ENCODE results near the gene CGB3. TPM values are rescaled to one million over a fixed set of nuclear protein-coding genes. Genes with fewer than 3 reads are reported as not detected.

The CGB3 gene
- total and polyA plus RNA-seq, 10 of the 15 experiments (the other 5 are each of a cell fraction or from before 2014, with no cell fraction given), result not detected

DNA sequence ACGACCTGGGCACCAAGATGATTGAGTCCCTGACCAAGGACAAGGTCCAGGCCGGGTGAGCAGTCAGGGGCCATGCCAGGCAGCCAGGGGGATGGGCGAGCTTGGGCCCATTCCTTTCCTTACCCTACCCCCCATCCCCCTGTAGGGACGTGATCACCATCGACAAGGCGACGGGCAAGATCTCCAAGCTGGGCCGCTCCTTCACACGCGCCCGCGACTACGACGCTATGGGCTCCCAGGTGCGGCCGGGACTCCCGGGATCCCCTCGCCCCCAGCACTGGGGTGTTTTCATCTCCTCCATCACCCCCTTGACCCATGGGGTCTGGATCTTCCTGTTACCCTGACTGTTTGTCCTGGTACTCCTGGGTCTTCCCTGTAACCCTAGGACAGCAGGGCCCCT, 14.3 kb downstream of the CGB3 start:
- CTCF ChIA-PET, result interaction anchor here (0.6 to 3.2 kb wide), 2 partner anchors 11 to 316 kb away, joined by 3 to 16 read pairs; no protein-coding TSS in a partner anchor
- TF ChIP-seq MEF2B (IDR thresholded peaks at IDR 0.05; ENCODE audit: partially characterized antibody, poor library complexity, severe bottlenecking) (no peak), TCF12 (IDR thresholded peaks at IDR 0.05; ENCODE audit: low read depth, low read length) (no peak), ZNF384 (IDR thresholded peaks at IDR 0.05; ENCODE audit: borderline replicate concordance, low read depth, low read length) (no peak), POU2F2 (IDR thresholded peaks at IDR 0.05; ENCODE audit: borderline replicate concordance, low read depth, low read length) (no peak), ZBED1 (IDR thresholded peaks at IDR 0.05; ENCODE audit: borderline replicate concordance) (no peak), ZSCAN29 (IDR thresholded peaks at IDR 0.05) (no peak), JUNB (IDR thresholded peaks at IDR 0.05) (no peak), JUND (IDR thresholded peaks at IDR 0.05; ENCODE audit: low read depth, low read length) (no peak), POLR2A (IDR thresholded peaks at IDR 0.05; ENCODE audit: low read depth, low read length) (no peak), CBFB (IDR thresholded peaks at IDR 0.05; ENCODE audit: low read depth) (no peak)
- Histone ChIP-seq H3K79me2 (ENCODE audit: control insufficient read depth, insufficient read depth, low read length) (no peaks in the 10 kb centered on the region), H2AFZ (ENCODE audit: control insufficient read depth, low read depth, low read length) (no peak overlapping the region), H3K4me3 (no peak overlapping the region), H3K27ac (ENCODE audit: control insufficient read depth, insufficient read depth) (no peak overlapping the region), H3K9me3 (replicated peaks; ENCODE audit: control insufficient read depth, insufficient read depth, low read length) (no peaks in the 10 kb centered on the region), H3K27me3 (replicated peaks in 1 of 2; ENCODE audit: control insufficient read depth in 2 of 2, insufficient read depth in 2 of 2, low read length in 1 of 2) (no peaks in the 10 kb centered on the region), H3K4me1 (ENCODE audit: control insufficient read depth, insufficient read depth, low read length) (no peaks in the 10 kb centered on the region), H4K20me1 (ENCODE audit: control insufficient read depth, insufficient read depth) (no peaks in the 10 kb centered on the region), H3K4me2 (ENCODE audit: control insufficient read depth, insufficient read depth) (no peak overlapping the region), H3K9ac (ENCODE audit: control insufficient read depth, insufficient read depth, low read length) (no peak overlapping the region), H3K36me3 (ENCODE audit: control insufficient read depth in 2 of 2, insufficient read depth in 2 of 2, low read length in 1 of 2) (peaks cover 17 to 24% of the 10 kb centered on the region in 2 experiments)
- SMC1A ChIA-PET (ENCODE audit: uncharacterized antibody, unreplicated experiment), result no interaction called here
- RAD21 ChIA-PET (ENCODE audit: unreplicated experiment), result no interaction called here
- in situ Hi-C loops (cut with MboI) (no loop called here), intact Hi-C loops (cut with micrococcal nuclease; ENCODE audit: unreplicated experiment) (no loop called here)
- no peak for ATAC-seq
- no peak for FAIRE-seq
- no peak for DNase-seq (ENCODE audit: low read depth, low spot score)
- POLR2A ChIA-PET, result no interaction called here
- WGBS (ENCODE audit: insufficient coverage, insufficient replicate concordance, low lambda C conversion rate, missing lambda C conversion rate), result 96% methylated on average over 18 of the region's 18 CpGs
- no TSS peak for BruUV-seq (replicated peaks)

DNA sequence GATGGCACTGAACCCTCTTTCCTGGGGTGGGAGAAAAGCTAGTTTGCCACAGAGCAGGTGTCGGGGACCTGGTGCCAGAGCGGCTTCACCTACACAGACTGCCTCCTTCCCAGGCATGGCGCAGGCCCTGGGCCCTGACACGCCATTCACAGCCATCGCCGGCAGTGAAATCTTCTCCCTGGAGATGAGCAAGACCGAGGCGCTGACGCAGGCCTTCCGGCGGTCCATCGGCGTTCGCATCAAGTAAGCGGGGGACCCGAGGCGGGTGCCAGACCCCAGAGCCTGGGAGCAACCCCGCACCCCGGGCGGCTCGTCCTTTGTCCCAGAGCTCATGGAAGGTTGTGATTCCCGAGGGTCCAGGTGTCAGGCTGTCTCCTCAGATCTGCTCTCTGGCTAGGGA, 17.2 kb downstream of the CGB3 start:
- TF ChIP-seq CHD4 (IDR thresholded peaks at IDR 0.05) (no peak), POU2F2 (IDR thresholded peaks at IDR 0.05; ENCODE audit: borderline replicate concordance, low read depth, low read length) (no peak), TCF3 (IDR thresholded peaks at IDR 0.05; ENCODE audit: borderline replicate concordance, insufficient read depth, low read depth, low read length) (peak; percentile 72; the same call in 1 of the 2 replicates), MTA3 (IDR thresholded peaks at IDR 0.05; ENCODE audit: borderline replicate concordance, low read length) (no peak)
- TF ChIP-seq, protein P1, sequence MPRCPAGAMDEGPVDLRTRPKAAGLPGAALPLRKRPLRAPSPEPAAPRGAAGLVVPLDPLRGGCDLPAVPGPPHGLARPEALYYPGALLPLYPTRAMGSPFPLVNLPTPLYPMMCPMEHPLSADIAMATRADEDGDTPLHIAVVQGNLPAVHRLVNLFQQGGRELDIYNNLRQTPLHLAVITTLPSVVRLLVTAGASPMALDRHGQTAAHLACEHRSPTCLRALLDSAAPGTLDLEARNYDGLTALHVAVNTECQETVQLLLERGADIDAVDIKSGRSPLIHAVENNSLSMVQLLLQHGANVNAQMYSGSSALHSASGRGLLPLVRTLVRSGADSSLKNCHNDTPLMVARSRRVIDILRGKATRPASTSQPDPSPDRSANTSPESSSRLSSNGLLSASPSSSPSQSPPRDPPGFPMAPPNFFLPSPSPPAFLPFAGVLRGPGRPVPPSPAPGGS (IDR thresholded peaks at IDR 0.05; ENCODE audit: borderline replicate concordance, insufficient read depth, low read depth, low read length, poor library complexity, severe bottlenecking), result peak; percentile 92
- TF ChIP-seq, protein P2, sequence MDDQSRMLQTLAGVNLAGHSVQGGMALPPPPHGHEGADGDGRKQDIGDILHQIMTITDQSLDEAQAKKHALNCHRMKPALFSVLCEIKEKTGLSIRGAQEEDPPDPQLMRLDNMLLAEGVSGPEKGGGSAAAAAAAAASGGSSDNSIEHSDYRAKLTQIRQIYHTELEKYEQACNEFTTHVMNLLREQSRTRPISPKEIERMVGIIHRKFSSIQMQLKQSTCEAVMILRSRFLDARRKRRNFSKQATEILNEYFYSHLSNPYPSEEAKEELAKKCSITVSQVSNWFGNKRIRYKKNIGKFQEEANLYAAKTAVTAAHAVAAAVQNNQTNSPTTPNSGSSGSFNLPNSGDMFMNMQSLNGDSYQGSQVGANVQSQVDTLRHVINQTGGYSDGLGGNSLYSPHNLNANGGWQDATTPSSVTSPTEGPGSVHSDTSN (IDR thresholded peaks at IDR 0.05; ENCODE audit: insufficient replicate concordance, low read depth, low read length), result peak; percentile 48
- no peak overlapping the region for H3K27ac ChIP-seq (ENCODE audit: control insufficient read depth, insufficient read depth)
- H3K9me3 ChIP-seq (replicated peaks; ENCODE audit: control insufficient read depth, insufficient read depth, low read length), result no peaks in the 10 kb centered on the region
- H3K4me3 ChIP-seq, result no peak overlapping the region
- DNase-seq (ENCODE audit: low read depth, low spot score) (no peak), FAIRE-seq (no peak), ATAC-seq (no peak)
- RAD21 ChIA-PET (ENCODE audit: unreplicated experiment), result no interaction called here
- H3K4me1 ChIP-seq (ENCODE audit: control insufficient read depth, insufficient read depth, low read length), result no peaks in the 10 kb centered on the region
- no peak overlapping the region for H3K9ac ChIP-seq (ENCODE audit: control insufficient read depth, insufficient read depth, low read length)
- POLR2A ChIA-PET, result interaction anchor here (1.0 kb wide), 1 partner anchor 13 kb away, joined by 3 read pairs; the partner anchor contains the start of genes GYS1 and RUVBL2
- no TSS peak for BruUV-seq (replicated peaks)
- no peaks in the 10 kb centered on the region for H4K20me1 ChIP-seq (ENCODE audit: control insufficient read depth, insufficient read depth)
- H3K79me2 ChIP-seq (ENCODE audit: control insufficient read depth, insufficient read depth, low read length), result no peaks in the 10 kb centered on the region
- WGBS (ENCODE audit: insufficient coverage, insufficient replicate concordance, low lambda C conversion rate, missing lambda C conversion rate), result 96% methylated on average over 22 of the region's 22 CpGs
- no peaks in the 10 kb centered on the region for H3K27me3 ChIP-seq (replicated peaks in 1 of 2; ENCODE audit: control insufficient read depth in 2 of 2, insufficient read depth in 2 of 2, low read length in 1 of 2)
- SMC1A ChIA-PET (ENCODE audit: uncharacterized antibody, unreplicated experiment), result no interaction called here
- H3K4me2 ChIP-seq (ENCODE audit: control insufficient read depth, insufficient read depth), result no peak overlapping the region
- in situ Hi-C loops (cut with MboI) (no loop called here), intact Hi-C loops (cut with micrococcal nuclease; ENCODE audit: unreplicated experiment) (no loop called here)
- CTCF ChIA-PET, result interaction anchor here (3.2 kb wide), 1 partner anchor 8 kb away, joined by 16 read pairs; no protein-coding TSS in a partner anchor
- H3K36me3 ChIP-seq (ENCODE audit: control insufficient read depth in 2 of 2, insufficient read depth in 2 of 2, low read length in 1 of 2), result peaks cover 21 to 28% of the 10 kb centered on the region in 2 experiments
- H2AFZ ChIP-seq (ENCODE audit: control insufficient read depth, low read depth, low read length), result no peak overlapping the region

All from GM12878 (cell line).